ENCODE results near the gene CA5A.
"Not testable (repeated sequence)": the region's sequence is repeated elsewhere in the genome, so short reads cannot be mapped to it uniquely, and the experiment has no call there.

DNA sequence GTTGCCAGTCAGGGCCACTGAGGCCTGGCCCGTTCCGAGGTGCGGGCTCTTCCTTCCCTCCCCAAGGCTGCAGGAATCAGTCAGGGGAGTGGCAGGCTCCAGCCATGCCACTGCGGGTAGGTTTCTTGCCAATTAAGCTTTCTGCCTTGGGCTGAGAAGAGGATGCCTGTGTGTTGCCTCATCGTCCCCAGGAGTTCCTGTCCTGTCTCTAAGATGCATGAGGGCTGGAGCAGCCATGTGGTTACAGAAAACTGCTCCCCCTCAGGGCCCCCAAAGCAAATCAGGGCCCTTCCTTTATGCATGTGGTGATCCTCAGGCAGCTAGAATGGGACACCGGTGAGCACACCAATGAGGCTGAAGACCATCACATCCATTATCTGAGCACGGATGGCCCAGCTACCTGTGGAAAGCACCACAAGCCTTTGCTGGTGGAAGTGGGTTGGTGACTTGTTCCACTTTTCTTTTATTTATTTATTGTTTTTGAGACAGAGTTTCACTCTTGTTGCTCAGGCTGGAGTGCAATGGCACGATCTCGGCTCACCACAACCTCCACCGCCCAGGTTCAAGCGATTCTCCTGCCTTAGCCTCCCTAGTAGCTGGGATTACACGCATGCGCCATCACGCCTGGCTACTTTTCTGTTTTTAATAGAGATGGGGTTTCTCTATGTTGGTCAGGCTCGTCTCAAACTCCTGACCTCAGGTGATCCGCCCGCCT is 40.0 kb downstream of the CA5A start:
- not testable (repeated sequence) for TF ChIP-seq POLR2AphosphoS5 (IDR thresholded peaks at IDR 0.05; ENCODE audit: low read depth); SPI1 (IDR thresholded peaks at IDR 0.05; ENCODE audit: borderline replicate concordance, low read depth); GABPA (IDR thresholded peaks at IDR 0.05; ENCODE audit: low read depth)
- TF ChIP-seq, protein P1, sequence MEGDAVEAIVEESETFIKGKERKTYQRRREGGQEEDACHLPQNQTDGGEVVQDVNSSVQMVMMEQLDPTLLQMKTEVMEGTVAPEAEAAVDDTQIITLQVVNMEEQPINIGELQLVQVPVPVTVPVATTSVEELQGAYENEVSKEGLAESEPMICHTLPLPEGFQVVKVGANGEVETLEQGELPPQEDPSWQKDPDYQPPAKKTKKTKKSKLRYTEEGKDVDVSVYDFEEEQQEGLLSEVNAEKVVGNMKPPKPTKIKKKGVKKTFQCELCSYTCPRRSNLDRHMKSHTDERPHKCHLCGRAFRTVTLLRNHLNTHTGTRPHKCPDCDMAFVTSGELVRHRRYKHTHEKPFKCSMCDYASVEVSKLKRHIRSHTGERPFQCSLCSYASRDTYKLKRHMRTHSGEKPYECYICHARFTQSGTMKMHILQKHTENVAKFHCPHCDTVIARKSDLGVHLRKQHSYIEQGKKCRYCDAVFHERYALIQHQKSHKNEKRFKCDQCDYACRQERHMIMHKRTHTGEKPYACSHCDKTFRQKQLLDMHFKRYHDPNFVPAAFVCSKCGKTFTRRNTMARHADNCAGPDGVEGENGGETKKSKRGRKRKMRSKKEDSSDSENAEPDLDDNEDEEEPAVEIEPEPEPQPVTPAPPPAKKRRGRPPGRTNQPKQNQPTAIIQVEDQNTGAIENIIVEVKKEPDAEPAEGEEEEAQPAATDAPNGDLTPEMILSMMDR (IDR thresholded peaks at IDR 0.05; ENCODE audit: insufficient read depth, low read length): not testable (repeated sequence)

Measured in HL-60 (cell line).